ENCODE measurements around the gene NUP160.
A peak's percentile ranks its signal among the peaks of the same experiment; 100 is the strongest.
"Not testable (repeated sequence)": the region's sequence is repeated elsewhere in the genome, so short reads cannot be mapped to it uniquely, and the experiment has no call there.

Gene NUP160

GRCh38 chr11:47828284-47828683 lies 19.9 kb downstream of the NUP160 start:
- no peak overlapping the region for H3K4me3 ChIP-seq (ENCODE audit: low read length)

GRCh38 chr11:47822664-47823063 lies 25.5 kb downstream of the NUP160 start:
- not testable (repeated sequence) for H3K4me3 ChIP-seq (ENCODE audit: low read length); DNase-seq (ENCODE audit: low read depth, low spot score)

More at GRCh38 chr11:47828284-47828683, 19.9 kb downstream of the NUP160 start:
- no peak for DNase-seq (ENCODE audit: low read depth, low spot score)

- H3K4me3 ChIP-seq (ENCODE audit: low read length), result no peak overlapping the region
- DNase-seq (ENCODE audit: low read depth, low spot score), result no peak
These were observed 28.4 kb downstream of the NUP160 start for GRCh38 chr11:47819743-47820142.

GRCh38 chr11:47800759-47801158 lies 47.4 kb downstream of the NUP160 start:
- no peak overlapping the region for H3K4me3 ChIP-seq (ENCODE audit: low read length)
- DNase-seq (ENCODE audit: low read depth, low spot score), result no peak

- no peak overlapping the region for H3K4me3 ChIP-seq (ENCODE audit: low read length)
- DNase-seq (ENCODE audit: low read depth, low spot score), result no peak
These were observed 50.5 kb downstream of the NUP160 start for GRCh38 chr11:47797633-47798032.

- DNase-seq (ENCODE audit: low read depth, low spot score), result no peak
- no peak overlapping the region for H3K4me3 ChIP-seq (ENCODE audit: low read length)
These were observed 56.2 kb downstream of the NUP160 start for GRCh38 chr11:47791774-47792430.

GRCh38 chr11:47790017-47790416 lies 58.1 kb downstream of the NUP160 start:
- DNase-seq (ENCODE audit: low read depth, low spot score); H3K4me3 ChIP-seq (ENCODE audit: low read length): not testable (repeated sequence)

- DNase-seq (ENCODE audit: low read depth, low spot score), result no peak
- H3K4me3 ChIP-seq (ENCODE audit: low read length), result no peak overlapping the region
These were observed 60.0 kb downstream of the NUP160 start for GRCh38 chr11:47788181-47788580.

GRCh38 chr11:47786373-47786772 lies 61.8 kb downstream of the NUP160 start:
- DNase-seq (ENCODE audit: low read depth, low spot score), result no peak
- no peak overlapping the region for H3K4me3 ChIP-seq (ENCODE audit: low read length)

GRCh38 chr11:47784785-47785381 lies 63.3 kb downstream of the NUP160 start:
- no peak for DNase-seq (ENCODE audit: low read depth, low spot score)
- no peak overlapping the region for H3K4me3 ChIP-seq (ENCODE audit: low read length)

- DNase-seq (ENCODE audit: low read depth, low spot score), result no peak
- no peak overlapping the region for H3K4me3 ChIP-seq (ENCODE audit: low read length)
These were observed 65.0 kb downstream of the NUP160 start for GRCh38 chr11:47783087-47783610.

GRCh38 chr11:47778878-47779483 lies 69.2 kb downstream of the NUP160 start:
- no peak for DNase-seq (ENCODE audit: low read depth, low spot score)
- no peak overlapping the region for H3K4me3 ChIP-seq (ENCODE audit: low read length)

GRCh38 chr11:47775240-47775869 lies 72.8 kb downstream of the NUP160 start:
- H3K4me3 ChIP-seq (ENCODE audit: low read length), result no peak overlapping the region
- no peak for DNase-seq (ENCODE audit: low read depth, low spot score)

- no peak for DNase-seq (ENCODE audit: low read depth, low spot score)
- H3K4me3 ChIP-seq (ENCODE audit: low read length), result no peak overlapping the region
These were observed 74.3 kb downstream of the NUP160 start for GRCh38 chr11:47773882-47774281.

- not testable (repeated sequence) for DNase-seq (ENCODE audit: low read depth, low spot score); H3K4me3 ChIP-seq (ENCODE audit: low read length)
These were observed 78.6 kb downstream of the NUP160 start for GRCh38 chr11:47769556-47769955.

- H3K4me3 ChIP-seq (ENCODE audit: low read length), result peak overlapping the region; percentile 93
- peak; percentile 17 for DNase-seq (ENCODE audit: low read depth, low spot score)
These were observed 80.0 kb downstream of the NUP160 start for GRCh38 chr11:47768101-47768612.

- peak overlapping the region; percentile 93 for H3K4me3 ChIP-seq (ENCODE audit: low read length)
- peak; percentile 48 for DNase-seq (ENCODE audit: low read depth, low spot score)
These were observed 81.5 kb downstream of the NUP160 start for GRCh38 chr11:47766509-47767227.

- DNase-seq (ENCODE audit: low read depth, low spot score), result peak; percentile 32
- peak overlapping the region; percentile 93 for H3K4me3 ChIP-seq (ENCODE audit: low read length)
These were observed 83.1 kb downstream of the NUP160 start for GRCh38 chr11:47765086-47765485.

- not testable (repeated sequence) for H3K4me3 ChIP-seq (ENCODE audit: low read length); DNase-seq (ENCODE audit: low read depth, low spot score)
These were observed 88.9 kb downstream of the NUP160 start for GRCh38 chr11:47759291-47759690.
